Fibroblast of the aortic adventitia (primary cell): ENCODE results near the gene LINC01488. TPM values are rescaled to one million over a fixed set of nuclear protein-coding genes. Genes with fewer than 3 reads are reported as not detected.

Source experiments
- DNase-seq: peaks from one replicate; pipeline ENCODE4 v3.0.0-alpha.2; 2010; ENCODE audit warnings: low read depth
- H3K4me3 ChIP-seq: 2 replicates; pipeline ENCODE4 v1.5.1; 2011; ENCODE audit warnings: low read depth, mild to moderate bottlenecking, control low read depth, low read length, moderate library complexity
- CTCF ChIP-seq: IDR thresholded peaks from 2 replicates; pipeline ENCODE4 v1.5.1; 2011; ENCODE audit warnings: mild to moderate bottlenecking, low read length, control low read depth, inconsistent platforms; ENCODE audit not compliant: insufficient read depth
- total RNA-seq: library from RNA; depleted of rRNA; stranded (reverse); fragments of >200 nt; gene quantifications from 2 replicates; pipeline ENCODE4 v1.2.3, GENCODE V29; 2012; ENCODE audit warnings: low replicate concordance

Gene LINC01488
- total RNA-seq, 1 donor: not detected

- H3K4me3 ChIP-seq: no peak overlapping the region
- no peak for DNase-seq
- TF ChIP-seq CTCF: no peak
These were observed 44.2 kb upstream of the LINC01488 start for GRCh38 chr11:69437001-69437875.

DNA sequence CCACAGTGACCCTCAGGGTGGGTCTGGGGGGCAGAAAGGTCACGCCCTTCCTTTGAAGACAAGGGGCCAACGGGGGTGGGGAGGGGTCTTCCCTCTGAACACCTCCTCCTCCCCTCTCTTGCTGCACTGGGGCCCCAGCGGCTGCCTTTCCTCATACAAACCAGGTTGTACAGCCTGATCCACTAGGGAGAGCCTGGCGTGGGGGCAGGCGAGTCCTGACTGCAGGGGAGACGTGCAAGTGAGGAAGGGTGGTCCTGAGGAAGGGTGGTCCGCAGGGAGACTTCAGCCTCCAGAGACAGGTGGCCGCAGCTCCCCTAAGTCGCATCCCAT, 43.6 kb upstream of the LINC01488 start:
- DNase-seq: no peak
- TF ChIP-seq CTCF: no peak
- no peak overlapping the region for H3K4me3 ChIP-seq

DNA sequence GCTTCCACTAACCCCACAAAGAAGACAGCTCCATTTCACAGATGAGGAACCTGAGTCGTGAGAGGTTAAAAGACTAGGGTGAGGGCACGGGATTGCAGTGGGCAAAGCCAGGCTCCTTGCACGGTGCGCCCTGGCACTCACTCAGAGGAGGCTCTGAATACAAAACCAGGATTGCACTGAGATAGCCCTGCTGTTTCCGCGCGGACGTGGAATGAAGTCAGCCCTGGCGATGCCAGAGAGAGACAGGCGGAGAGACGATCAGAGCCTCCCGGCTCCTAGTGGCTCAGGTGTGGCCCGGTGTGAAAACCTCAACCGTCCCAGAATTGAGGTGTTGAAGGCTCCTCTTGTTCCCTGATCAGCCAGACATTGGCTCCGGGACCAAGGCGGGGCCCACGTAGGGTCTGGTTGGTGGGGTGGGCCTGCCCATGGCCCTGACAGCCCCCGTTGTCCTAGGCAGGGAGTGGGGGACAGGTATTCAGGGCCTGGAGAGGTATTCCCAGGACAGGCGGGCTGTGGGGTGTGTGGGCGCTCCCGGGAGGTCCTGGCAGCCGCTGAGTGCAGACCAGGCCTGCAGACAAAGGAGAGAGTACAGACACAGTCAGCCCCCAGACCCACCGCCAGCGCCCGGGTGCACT, 43.1 kb upstream of the LINC01488 start:
- no peak for DNase-seq
- no peak overlapping the region for H3K4me3 ChIP-seq
- no peak for TF ChIP-seq CTCF

DNA sequence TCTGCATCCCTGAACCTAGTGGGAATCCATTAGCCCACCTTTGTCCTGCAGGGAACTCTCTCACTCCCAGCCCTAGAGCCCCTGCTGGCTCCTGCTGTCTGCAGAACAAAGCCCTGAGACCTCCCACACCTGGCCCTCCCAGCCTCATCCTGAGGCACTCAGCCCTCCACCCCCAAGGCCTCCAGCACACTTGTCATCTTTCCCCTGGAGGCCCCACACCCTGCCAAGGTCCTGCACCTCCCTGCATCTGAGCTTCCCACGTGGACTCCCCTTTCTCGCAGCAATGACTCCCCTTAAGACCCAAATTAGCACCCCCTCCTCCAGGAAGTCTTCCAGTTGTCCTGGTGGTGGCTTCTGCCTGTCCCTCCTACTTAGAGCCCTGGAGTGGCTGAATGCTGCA, 42.3 kb upstream of the LINC01488 start:
- TF ChIP-seq CTCF: no peak
- no peak overlapping the region for H3K4me3 ChIP-seq
- DNase-seq: no peak

- TF ChIP-seq CTCF: no peak
- no peak overlapping the region for H3K4me3 ChIP-seq
- DNase-seq: no peak
These were observed 41.6 kb upstream of the LINC01488 start for GRCh38 chr11:69439651-69440464.

DNA sequence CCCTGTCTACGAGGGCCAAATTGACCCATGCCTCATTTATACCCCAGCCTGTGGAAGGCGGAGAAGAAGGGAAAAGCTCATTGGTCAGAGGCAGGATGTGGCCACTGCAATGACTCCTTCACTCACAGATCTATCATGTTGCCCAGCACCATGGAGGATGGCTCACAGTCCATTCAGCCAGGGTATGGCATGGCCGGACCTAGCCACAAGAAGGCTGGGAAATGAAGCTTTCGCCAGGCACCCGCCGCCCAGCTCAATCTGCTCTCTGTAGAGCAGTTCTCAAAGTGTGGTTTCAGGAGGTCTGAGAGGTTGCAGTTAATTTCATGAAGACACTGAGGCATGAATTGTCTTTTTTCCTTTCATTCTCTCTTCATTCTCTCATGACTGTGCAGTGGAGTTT, 40.6 kb upstream of the LINC01488 start:
- DNase-seq: no peak
- no peak for TF ChIP-seq CTCF
- H3K4me3 ChIP-seq: no peak overlapping the region
